Measurements from ENCODE around the gene MBD4. TPM values are rescaled to one million over a fixed set of nuclear protein-coding genes. Genes with fewer than 3 reads are reported as not detected.
"Not testable (repeated sequence)": the region's sequence is repeated elsewhere in the genome, so short reads cannot be mapped to it uniquely, and the experiment has no call there.

Gene MBD4
- total RNA-seq: 10 to 100 TPM; 12.1 to 23.3 (median 16.4) TPM

DNA sequence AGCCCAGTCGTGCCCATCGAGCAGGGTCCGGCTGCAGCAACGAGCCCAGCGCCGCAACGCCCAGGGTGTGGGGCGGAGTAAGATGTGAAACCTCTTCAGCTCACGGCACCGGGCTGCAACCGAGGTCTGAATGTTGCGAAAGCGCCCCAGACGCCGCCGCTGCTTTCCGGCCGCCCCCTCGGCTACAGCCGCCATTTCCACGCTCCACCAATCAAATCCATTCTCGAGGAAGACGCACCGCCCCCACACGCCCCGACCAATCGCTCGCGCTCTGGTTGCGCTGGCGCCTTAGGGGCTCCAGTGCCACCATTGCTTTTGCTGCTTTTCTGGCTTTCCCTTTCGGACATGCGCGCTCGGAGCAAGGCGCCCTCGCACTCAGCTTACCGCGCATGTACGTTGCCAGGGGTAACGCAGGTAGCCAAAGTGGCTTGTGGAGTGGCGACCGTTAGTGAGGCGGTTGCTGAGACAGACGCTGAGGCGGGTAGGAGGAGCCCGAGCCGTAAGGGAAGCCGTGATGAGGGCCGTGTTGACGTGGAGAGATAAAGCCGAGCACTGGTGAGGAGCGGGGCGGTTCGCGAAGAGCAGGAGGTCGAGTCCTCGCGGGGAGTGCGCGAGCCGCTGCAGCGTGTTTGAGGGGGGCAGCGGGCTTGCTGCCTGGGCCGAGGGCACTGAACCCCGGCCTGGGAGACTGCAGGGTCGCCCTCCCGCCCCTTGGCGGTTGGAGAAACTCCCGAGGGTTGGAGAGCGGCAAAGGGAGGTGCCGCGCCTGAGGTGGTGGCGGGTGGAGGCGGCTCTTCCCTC lies at the start of gene MBD4, which contains the start of gene IFT122:
TSS of gene MBD4 (minus strand) at position 132 of the 801 bp plus-strand sequence. CDS start at position 17, 115 bp downstream.
TSS of gene IFT122 (plus strand) at position 408 of the 801 bp plus-strand sequence. CDS start at position 515, 107 bp downstream.
- intact Hi-C loops (cut with DNase I): no loop called here
- DNase-seq (ENCODE audit: extremely low spot score): peak; percentile 100
- H3K9me3 ChIP-seq: no peaks in the 10 kb centered on the region
- peaks cover 6 to 30% (median 22%) of the 10 kb centered on the region in 4 donors for H3K36me3 ChIP-seq
- H3K4me3 ChIP-seq: peak within 1 kb of the TSS; percentile 77 to 93 (median 87)
- under 1% methylated on average over 24 of the region's 75 CpGs for WGBS
- no peaks in the 10 kb centered on the region for H3K27me3 ChIP-seq
- peaks cover 44 to 80% (median 71%) of the 10 kb centered on the region in 4 donors for H3K4me1 ChIP-seq
- H3K27ac ChIP-seq (replicated peaks in 1 of 4): peak within 1 kb of the TSS; percentile 84 to 91 (median 88)
- TF ChIP-seq POLR2AphosphoS5 (IDR thresholded peaks at IDR 0.05) (peak; percentile 90 to 93), EP300 (IDR thresholded peaks at IDR 0.05) (no peak), POLR2A (IDR thresholded peaks at IDR 0.05; ENCODE audit: low read depth) (peak; percentile 83)
- TF ChIP-seq, protein P1, sequence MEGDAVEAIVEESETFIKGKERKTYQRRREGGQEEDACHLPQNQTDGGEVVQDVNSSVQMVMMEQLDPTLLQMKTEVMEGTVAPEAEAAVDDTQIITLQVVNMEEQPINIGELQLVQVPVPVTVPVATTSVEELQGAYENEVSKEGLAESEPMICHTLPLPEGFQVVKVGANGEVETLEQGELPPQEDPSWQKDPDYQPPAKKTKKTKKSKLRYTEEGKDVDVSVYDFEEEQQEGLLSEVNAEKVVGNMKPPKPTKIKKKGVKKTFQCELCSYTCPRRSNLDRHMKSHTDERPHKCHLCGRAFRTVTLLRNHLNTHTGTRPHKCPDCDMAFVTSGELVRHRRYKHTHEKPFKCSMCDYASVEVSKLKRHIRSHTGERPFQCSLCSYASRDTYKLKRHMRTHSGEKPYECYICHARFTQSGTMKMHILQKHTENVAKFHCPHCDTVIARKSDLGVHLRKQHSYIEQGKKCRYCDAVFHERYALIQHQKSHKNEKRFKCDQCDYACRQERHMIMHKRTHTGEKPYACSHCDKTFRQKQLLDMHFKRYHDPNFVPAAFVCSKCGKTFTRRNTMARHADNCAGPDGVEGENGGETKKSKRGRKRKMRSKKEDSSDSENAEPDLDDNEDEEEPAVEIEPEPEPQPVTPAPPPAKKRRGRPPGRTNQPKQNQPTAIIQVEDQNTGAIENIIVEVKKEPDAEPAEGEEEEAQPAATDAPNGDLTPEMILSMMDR (IDR thresholded peaks at IDR 0.05): no peak

DNA sequence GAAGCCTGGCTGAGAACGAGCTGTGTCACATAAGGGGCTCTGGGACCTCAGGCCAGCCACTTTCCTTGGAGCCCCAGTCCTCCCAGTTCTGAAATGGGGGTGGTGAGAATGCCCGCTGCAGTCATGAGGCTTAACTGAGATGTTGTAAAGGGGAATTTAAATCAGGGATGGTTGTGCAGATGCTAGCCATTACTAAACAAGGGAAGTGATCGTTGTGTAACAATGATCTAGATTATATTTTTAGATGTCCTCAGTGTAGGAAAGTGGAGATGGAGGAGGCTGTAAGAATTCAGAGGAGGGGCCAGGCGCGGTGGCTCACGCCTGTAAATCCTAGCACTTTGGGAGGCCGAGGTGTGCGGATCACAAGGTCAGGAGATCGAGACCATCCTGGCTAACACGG lies 49.5 kb upstream of the MBD4 start:
- H3K9me3 ChIP-seq; H3K4me3 ChIP-seq; DNase-seq (ENCODE audit: extremely low spot score); H3K27ac ChIP-seq (replicated peaks in 1 of 4); intact Hi-C loops (cut with DNase I); H3K27me3 ChIP-seq: not testable (repeated sequence)
- Histone ChIP-seq H3K4me1 (peaks cover 17 to 25% (median 25%) of the 10 kb centered on the region in 4 donors), H3K36me3 (peaks cover 0 to 76% (median 45%) of the 10 kb centered on the region in 4 donors)
- WGBS: 84% methylated on average over 10 of the region's 10 CpGs

GRCh38 chr3:129487868-129488335 lies 48.2 kb upstream of the MBD4 start:
- H3K27ac ChIP-seq (replicated peaks in 1 of 4); intact Hi-C loops (cut with DNase I): not testable (repeated sequence)
- 95% methylated on average over 4 of the region's 4 CpGs for WGBS

DNA sequence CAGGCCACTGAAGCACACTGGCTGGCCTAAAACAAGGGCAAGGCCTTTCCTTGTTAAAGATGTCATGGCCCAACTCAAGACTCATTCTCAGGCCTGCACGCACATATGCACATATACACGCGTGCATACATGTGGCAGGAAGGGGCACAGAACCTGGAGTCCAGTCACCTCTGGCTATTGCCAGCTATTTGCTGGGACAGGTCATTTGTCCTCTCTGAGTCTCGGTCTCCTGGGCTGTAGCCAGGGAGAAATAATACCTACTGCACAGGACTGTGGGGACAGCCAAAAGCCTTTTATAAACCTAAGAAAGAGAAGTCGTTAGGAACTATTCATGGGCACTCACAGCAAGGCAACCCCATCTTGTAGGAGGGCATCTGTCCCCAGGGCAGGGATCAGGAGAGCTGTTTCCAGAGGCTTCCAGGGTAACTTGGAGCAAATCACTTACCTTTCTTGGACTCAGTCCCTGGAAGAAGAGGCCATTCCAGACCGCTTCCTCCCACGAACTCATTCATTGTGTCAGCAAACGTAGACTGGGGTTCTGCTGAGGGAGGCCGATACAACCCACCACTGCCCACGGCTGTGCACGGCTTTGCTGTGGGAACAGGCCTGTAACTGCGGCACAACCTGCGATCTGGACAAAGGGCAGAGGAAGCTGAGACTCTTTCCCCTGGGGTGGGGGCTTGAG lies 47.6 kb upstream of the MBD4 start:
- no peaks in the 10 kb centered on the region for H3K9me3 ChIP-seq
- TF ChIP-seq POLR2AphosphoS5 (IDR thresholded peaks at IDR 0.05): no peak
- TF ChIP-seq EP300 (IDR thresholded peaks at IDR 0.05): no peak
- TF ChIP-seq, protein P1 (IDR thresholded peaks at IDR 0.05): no peak
- no peak for TF ChIP-seq POLR2A (IDR thresholded peaks at IDR 0.05; ENCODE audit: low read depth)
- H3K4me3 ChIP-seq: no peak overlapping the region
- H3K27ac ChIP-seq (replicated peaks in 1 of 4): peak overlapping the region in 1 of 4 donors; percentile 32
- no peak for DNase-seq (ENCODE audit: extremely low spot score)
- H3K27me3 ChIP-seq: no peaks in the 10 kb centered on the region
- 83% methylated on average over 8 of the region's 13 CpGs for WGBS
- peaks cover 18 to 30% (median 24%) of the 10 kb centered on the region in 4 donors for H3K4me1 ChIP-seq
- H3K36me3 ChIP-seq: peaks cover 0 to 75% (median 44%) of the 10 kb centered on the region in 4 donors
- intact Hi-C loops (cut with DNase I): no loop called here

More at GRCh38 chr3:129487868-129488335, 48.2 kb upstream of the MBD4 start:
- DNase-seq (ENCODE audit: extremely low spot score); H3K9me3 ChIP-seq; H3K4me3 ChIP-seq; H3K27me3 ChIP-seq: not testable (repeated sequence)
- Histone ChIP-seq H3K4me1 (peaks cover 16 to 25% (median 22%) of the 10 kb centered on the region in 4 donors), H3K36me3 (peaks cover 0 to 76% (median 46%) of the 10 kb centered on the region in 4 donors)

DNA sequence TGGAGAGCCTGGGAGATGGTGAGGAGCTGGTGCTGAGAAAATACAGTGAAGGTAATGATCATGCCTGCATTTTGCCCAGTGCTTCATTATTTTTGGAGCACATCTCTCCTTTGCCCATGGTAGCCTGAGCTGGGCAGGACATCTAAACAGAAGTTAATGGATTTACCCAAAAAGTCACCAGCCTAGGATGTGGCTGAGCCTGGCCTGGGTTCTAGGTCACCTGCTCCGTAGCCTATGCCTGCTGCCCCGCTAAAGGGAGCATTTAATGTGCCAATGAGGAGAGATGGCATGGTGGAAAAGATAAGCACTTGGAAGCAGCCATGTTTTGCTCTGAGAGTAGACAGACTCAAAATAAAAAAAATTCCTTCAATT lies 46.9 kb upstream of the MBD4 start:
- Histone ChIP-seq H3K27me3 (no peaks in the 10 kb centered on the region), H3K27ac (replicated peaks in 1 of 4) (peak overlapping the region; percentile 29 to 60 (median 42)), H3K36me3 (peaks cover 0 to 75% (median 43%) of the 10 kb centered on the region in 4 donors), H3K4me3 (no peak overlapping the region), H3K4me1 (peaks cover 24 to 37% (median 31%) of the 10 kb centered on the region in 4 donors), H3K9me3 (no peaks in the 10 kb centered on the region)
- intact Hi-C loops (cut with DNase I): no loop called here
- TF ChIP-seq EP300 (IDR thresholded peaks at IDR 0.05) (no peak), POLR2AphosphoS5 (IDR thresholded peaks at IDR 0.05) (no peak)
- DNase-seq (ENCODE audit: extremely low spot score): no peak
- WGBS: 95% methylated on average over 2 of the region's 2 CpGs
